Measurements from ENCODE around the gene GLYR1.

Gene GLYR1

GRCh38 chr16:4830408-4830807, 16.7 kb downstream of the GLYR1 start:
- H3K4me3 ChIP-seq (replicated peaks; ENCODE audit: low read depth, low read length), result no peak overlapping the region
- no peak for DNase-seq (ENCODE audit: extremely low read depth, low read depth)
- no peak for TF ChIP-seq CTCF (IDR thresholded peaks at IDR 0.05; ENCODE audit: low read depth, low read length, missing control alignments)

- no peak for TF ChIP-seq CTCF (IDR thresholded peaks at IDR 0.05; ENCODE audit: low read depth, low read length, missing control alignments)
- no peak for DNase-seq (ENCODE audit: extremely low read depth, low read depth)
- H3K4me3 ChIP-seq (replicated peaks; ENCODE audit: low read depth, low read length), result no peak overlapping the region
These were observed 18.3 kb downstream of the GLYR1 start for GRCh38 chr16:4828567-4829321.

GRCh38 chr16:4826980-4827379, 20.1 kb downstream of the GLYR1 start:
- H3K4me3 ChIP-seq (replicated peaks; ENCODE audit: low read depth, low read length), result no peak overlapping the region
- TF ChIP-seq CTCF (IDR thresholded peaks at IDR 0.05; ENCODE audit: low read depth, low read length, missing control alignments), result no peak
- DNase-seq (ENCODE audit: extremely low read depth, low read depth), result no peak

- DNase-seq (ENCODE audit: extremely low read depth, low read depth), result no peak
- TF ChIP-seq CTCF (IDR thresholded peaks at IDR 0.05; ENCODE audit: low read depth, low read length, missing control alignments), result no peak
- no peak overlapping the region for H3K4me3 ChIP-seq (replicated peaks; ENCODE audit: low read depth, low read length)
These were observed 20.6 kb downstream of the GLYR1 start for GRCh38 chr16:4826526-4826925.

GRCh38 chr16:4825196-4825595, 21.9 kb downstream of the GLYR1 start:
- DNase-seq (ENCODE audit: extremely low read depth, low read depth), result no peak
- TF ChIP-seq CTCF (IDR thresholded peaks at IDR 0.05; ENCODE audit: low read depth, low read length, missing control alignments), result no peak
- no peak overlapping the region for H3K4me3 ChIP-seq (replicated peaks; ENCODE audit: low read depth, low read length)

- no peak for TF ChIP-seq CTCF (IDR thresholded peaks at IDR 0.05; ENCODE audit: low read depth, low read length, missing control alignments)
- H3K4me3 ChIP-seq (replicated peaks; ENCODE audit: low read depth, low read length), result no peak overlapping the region
- DNase-seq (ENCODE audit: extremely low read depth, low read depth), result no peak
These were observed 26.4 kb downstream of the GLYR1 start for GRCh38 chr16:4820652-4821051.
